H1 (cell line): ENCODE results near the gene RASGEF1C. TPM values are rescaled to one million over a fixed set of nuclear protein-coding genes. Genes with fewer than 3 reads are reported as not detected.

Experiments
- CTCF ChIA-PET: fragments of 300-600 bp; sonication (Branson Sonifier 250); formaldehyde crosslinking; loops from one replicate; lab custom pipeline; 2021; ENCODE audit not compliant: partially characterized antibody; lab: Charles Lee
- POLR2A ChIA-PET: fragments of 300-600 bp; sonication (Branson Sonifier 250); formaldehyde crosslinking; loops from one replicate; lab custom pipeline; 2021; ENCODE audit warnings: inconsistent platforms; ENCODE audit not compliant: partially characterized antibody; lab: Charles Lee
- DNase-seq, 2 experiments: peaks; one replicate each; pipeline versions ENCODE4 v3.0.0 to v3.0.0-alpha.2; 2010 to 2022; ENCODE audit warnings: low spot score in 2 of 2, low read depth in 1 of 2, mixed read lengths in 1 of 2
- FAIRE-seq: peaks from 2 replicates; lab custom pipeline; 2011; peaks lifted over from hg19 to GRCh38; lab: Jason Lieb, UNC
- H2AFZ ChIP-seq: 2 replicates; pipeline ENCODE4 v1.8.1; 2012; ENCODE audit warnings: low read length, inconsistent platforms
- H2AK5ac ChIP-seq: 2 replicates; pipeline ENCODE4 v1.6.1; 2013; ENCODE audit warnings: low read depth, low read length
- H2BK120ac ChIP-seq: replicated peaks from 2 replicates; pipeline ENCODE3; 2013; ENCODE audit warnings: low read depth, low read length, inconsistent platforms
- H2BK12ac ChIP-seq: 2 replicates; pipeline ENCODE4 v1.6.1; 2013; ENCODE audit warnings: low read depth, low read length
- H2BK15ac ChIP-seq: 2 replicates; pipeline ENCODE4 v1.6.1; 2013; ENCODE audit warnings: low read length
- H2BK20ac ChIP-seq: 2 replicates; pipeline ENCODE4 v1.6.1; 2013; ENCODE audit warnings: low read length
- H2BK5ac ChIP-seq: 2 replicates; pipeline ENCODE4 v1.6.1; 2013; ENCODE audit warnings: low read depth, low read length
- H3K14ac ChIP-seq: 2 replicates; pipeline ENCODE4 v1.6.1; 2013; ENCODE audit warnings: inconsistent platforms; ENCODE audit not compliant: insufficient read length
- H3K18ac ChIP-seq: 2 replicates; pipeline ENCODE4 v1.6.1; 2013; ENCODE audit warnings: low read length; ENCODE audit errors: extremely low read depth
- H3K23ac ChIP-seq: 2 replicates; pipeline ENCODE4 v1.6.1; 2013; ENCODE audit warnings: inconsistent platforms; ENCODE audit not compliant: insufficient read length
- H3K23me2 ChIP-seq: 2 replicates; pipeline ENCODE4 v1.6.1; 2013; ENCODE audit warnings: low read depth, low read length
- H3K27ac ChIP-seq: 2 replicates; pipeline ENCODE4 v1.6.1; 2011; ENCODE audit warnings: low read depth, low read length, inconsistent platforms
- H3K27me3 ChIP-seq, 4 experiments: replicated peaks in 1 of 4; 1 replicate in 1 of 4; 2 replicates in 3 of 4; pipeline versions ENCODE4 v1.6.1 to v1.8.1; 2011 to 2013; ENCODE audit warnings: low read length in 3 of 4, mild to moderate bottlenecking in 3 of 4, inconsistent platforms in 2 of 4, mixed read lengths in 2 of 4, moderate library complexity in 1 of 4; ENCODE audit not compliant: control insufficient read depth in 3 of 4, insufficient read depth in 3 of 4; ENCODE audit errors: extremely low read depth in 1 of 4
- H3K36me3 ChIP-seq, 4 experiments: 2 replicates each; pipeline versions ENCODE4 v1.6.1 to v1.8.1; 2011 to 2013; ENCODE audit warnings: mild to moderate bottlenecking in 4 of 4, low read length in 3 of 4, moderate library complexity in 2 of 4, control low read depth in 1 of 4, inconsistent platforms in 1 of 4; ENCODE audit not compliant: insufficient read depth in 4 of 4, control insufficient read depth in 2 of 4
- H3K4ac ChIP-seq: replicated peaks from 2 replicates; pipeline ENCODE3; 2013; ENCODE audit warnings: low read length, low read depth, mixed read lengths, inconsistent platforms; ENCODE audit not compliant: insufficient read length
- H3K4me1 ChIP-seq, 4 experiments: replicated peaks in 1 of 4; 1 replicate in 1 of 4; 2 replicates in 3 of 4; pipeline versions ENCODE4 v1.6.1 to v1.8.1; 2011 to 2013; ENCODE audit warnings: low read length in 3 of 4, inconsistent platforms in 2 of 4, mixed read lengths in 1 of 4; ENCODE audit not compliant: insufficient read depth in 4 of 4, control insufficient read depth in 3 of 4
- H3K4me2 ChIP-seq, 2 experiments: 2 replicates each; pipeline versions ENCODE4 v1.6.1 to v1.8.1; 2011 to 2013; ENCODE audit warnings: low read depth in 2 of 2, low read length in 2 of 2, control low read depth in 1 of 2, inconsistent platforms in 1 of 2, mild to moderate bottlenecking in 1 of 2; ENCODE audit not compliant: insufficient read depth in 1 of 2
- H3K4me3 ChIP-seq, 4 experiments: fragments of 200-600, 300-600 bp in 1 of 4; sonication (generic), shearing (Covaris generic), sonication (Bioruptor Twin) in 1 of 4; 2 replicates each; pipeline versions ENCODE4 v1.5.1 to v1.8.1; 2011 to 2016; ENCODE audit warnings: low read length in 4 of 4, low read depth in 3 of 4, control low read depth in 2 of 4, inconsistent platforms in 2 of 4, mild to moderate bottlenecking in 2 of 4, mixed read lengths in 1 of 4, moderate library complexity in 1 of 4; ENCODE audit not compliant: insufficient read depth in 2 of 4; ENCODE audit errors: extremely low read depth in 1 of 4
- H3K56ac ChIP-seq: replicated peaks from 2 replicates; pipeline ENCODE3; 2013; ENCODE audit warnings: low read depth, mild to moderate bottlenecking, mixed read lengths, low read length, inconsistent platforms; ENCODE audit not compliant: insufficient read length
- H3K79me1 ChIP-seq: 2 replicates; pipeline ENCODE4 v1.6.1; 2013; ENCODE audit warnings: low read depth, low read length, control low read depth
- H3K79me2 ChIP-seq, 2 experiments: 2 replicates each; pipeline versions ENCODE4 v1.6.1 to v1.8.1; 2012 to 2013; ENCODE audit warnings: low read length in 2 of 2, mild to moderate bottlenecking in 2 of 2, inconsistent platforms in 1 of 2; ENCODE audit not compliant: insufficient read depth in 2 of 2, control insufficient read depth in 1 of 2
- H3K9ac ChIP-seq, 4 experiments: replicated peaks in 1 of 4; 1 replicate in 1 of 4; 2 replicates in 3 of 4; pipeline versions ENCODE4 v1.6.1 to v1.8.1; 2011 to 2013; ENCODE audit warnings: low read depth in 3 of 4, low read length in 3 of 4, control low read depth in 2 of 4, mild to moderate bottlenecking in 2 of 4, moderate library complexity in 2 of 4, inconsistent platforms in 1 of 4; ENCODE audit errors: extremely low read depth in 1 of 4
- H3K9me3 ChIP-seq, 2 experiments: 2 replicates each; pipeline versions ENCODE4 v1.6.1 to v1.8.1; 2012 to 2013; ENCODE audit warnings: mild to moderate bottlenecking in 2 of 2, moderate library complexity in 2 of 2, control low read depth in 1 of 2, inconsistent platforms in 1 of 2, low read depth in 1 of 2, low read length in 1 of 2, mixed read lengths in 1 of 2; ENCODE audit not compliant: insufficient read depth in 2 of 2
- H4K20me1 ChIP-seq, 2 experiments: replicated peaks in 1 of 2; 2 replicates each; pipeline versions ENCODE3 to v1.8.1; 2011 to 2013; ENCODE audit warnings: inconsistent platforms in 2 of 2, low read length in 2 of 2, mild to moderate bottlenecking in 1 of 2; ENCODE audit not compliant: insufficient read depth in 2 of 2, control insufficient read depth in 1 of 2
- H4K5ac ChIP-seq: 2 replicates; pipeline ENCODE4 v1.6.1; 2013; ENCODE audit warnings: low read length, low read depth, mixed read lengths, inconsistent platforms; ENCODE audit not compliant: insufficient read length
- H4K8ac ChIP-seq: 2 replicates; pipeline ENCODE4 v1.8.0; 2013; ENCODE audit warnings: mild to moderate bottlenecking, moderate library complexity, low read length, inconsistent platforms; ENCODE audit not compliant: insufficient read depth; ENCODE audit errors: extremely low read depth
- H4K91ac ChIP-seq: replicated peaks from 2 replicates; pipeline ENCODE3; 2013; ENCODE audit warnings: low read length, mixed read lengths, inconsistent platforms; ENCODE audit not compliant: insufficient read length
- BRCA1 ChIP-seq: IDR thresholded peaks from 2 replicates; pipeline ENCODE4 v1.6.1; 2012; ENCODE audit warnings: low read depth, low read length, improper control_type of control experiment
- CBX8 ChIP-seq: fragments of 300-800, 300-1000 bp; sonication (generic); IDR thresholded peaks from 2 replicates; pipeline ENCODE4 v1.7.1; 2016; ENCODE audit warnings: low read depth, low read length, borderline replicate concordance
- EGR1 ChIP-seq: IDR thresholded peaks from 2 replicates; pipeline ENCODE4 v1.6.1; 2011; ENCODE audit warnings: low read depth, low read length, borderline replicate concordance
- GTF2F1 ChIP-seq: IDR thresholded peaks from 2 replicates; pipeline ENCODE4 v1.6.1; 2012; ENCODE audit warnings: low read depth, low read length, improper control_type of control experiment, borderline replicate concordance
- HDAC6 ChIP-seq: IDR thresholded peaks from one replicate; pipeline ENCODE4 v1.7.1; 2012; ENCODE audit warnings: low read depth, mild to moderate bottlenecking, inconsistent platforms, low read length, moderate library complexity
- KDM4A ChIP-seq: IDR thresholded peaks from one replicate; pipeline ENCODE4 v1.7.1; 2012; ENCODE audit warnings: low read depth, mild to moderate bottlenecking, moderate library complexity, low read length, inconsistent platforms; ENCODE audit not compliant: severe bottlenecking
- MAFK ChIP-seq: IDR thresholded peaks from 2 replicates; pipeline ENCODE4 v1.6.1; 2012; ENCODE audit warnings: low read depth, mild to moderate bottlenecking, improper control_type of control experiment, low read length
- NRF1 ChIP-seq: IDR thresholded peaks from 2 replicates; pipeline ENCODE4 v1.6.1; 2011; ENCODE audit warnings: mild to moderate bottlenecking, low read depth, low read length, improper control_type of control experiment
- POLR2AphosphoS5 ChIP-seq: IDR thresholded peaks from 2 replicates; pipeline ENCODE4 v1.6.1; 2011; ENCODE audit warnings: low read depth, low read length
- SUZ12 ChIP-seq: fragments of 200-600 bp; sonication (generic); IDR thresholded peaks from 2 replicates; pipeline ENCODE4 v1.6.1; 2012; ENCODE audit warnings: mild to moderate bottlenecking, inconsistent platforms, low read length, moderate library complexity, mixed read lengths
- TAF7 ChIP-seq: optimal IDR thresholded peaks from 2 replicates; pipeline ENCODE3; 2011; ENCODE audit warnings: low read depth, mild to moderate bottlenecking, inconsistent platforms, low read length, moderate library complexity, borderline replicate concordance
- USF2 ChIP-seq: IDR thresholded peaks from 2 replicates; pipeline ENCODE4 v1.6.1; 2011; ENCODE audit warnings: low read length, improper control_type of control experiment
- YY1 ChIP-seq: IDR thresholded peaks from 2 replicates; pipeline ENCODE4 v1.6.1; 2011; ENCODE audit warnings: low read depth, mild to moderate bottlenecking, low read length
- WGBS, 2 experiments: shearing (Covaris generic) in 1 of 2; methylation state at CpG; one replicate each; pipeline versions ENCODE4 v1.1.6 to v1.1.7; 2013 to 2015; ENCODE audit warnings: low lambda C conversion rate in 2 of 2, mixed read lengths in 2 of 2, inconsistent platforms in 1 of 2, low coverage in 1 of 2, missing lambda C conversion rate in 1 of 2; ENCODE audit not compliant: insufficient replicate concordance in 2 of 2, insufficient coverage in 1 of 2, insufficient read length in 1 of 2; ENCODE audit errors: extremely low coverage in 1 of 2, missing lambda C conversion rate in 1 of 2; 5-methylcytosine and 5-hydroxymethylcytosine counted together
- polyA plus RNA-seq, 7 experiments: library from polyadenylated mRNA; depleted of rRNA in 3 of 7; stranded (reverse) in 5 of 7; unstranded in 2 of 7; fragments of >200 nt in 5 of 7; fragments of 200-250 nt in 2 of 7; gene quantifications; 1 replicate in 5 of 7; 2 replicates in 1 of 7; 4 replicates in 1 of 7; pipeline versions ENCODE4 v1.2.1 to v1.2.3, GENCODE V29; 2011 to 2013; ENCODE audit warnings: missing spikeins in 2 of 7, mixed read lengths in 2 of 7
- total RNA-seq: library from RNA; stranded (reverse); fragmentation: NEBNext Ultra II Directional; extraction: Animal tissue kit (Norgen Biotek cat#: 25700); gene quantifications from 2 replicates; pipeline ENCODE4 v1.2.1, GENCODE V29; 2021

The RASGEF1C gene
- total and polyA plus RNA-seq, 2 of the 8 experiments (the other 6 are each of a cell fraction or from before 2014, with no cell fraction given) = 0.26 to 0.61 TPM

GRCh38 chr5:180171568-180172094 is 37.4 kb downstream of the RASGEF1C start:
- H3K9ac ChIP-seq = no peak overlapping the region
- CTCF ChIA-PET = interaction anchor here (0.6 to 1.1 kb wide), 2 partner anchors 10 to 36 kb away, joined by 3 read pairs; no protein-coding TSS in a partner anchor
- TF ChIP-seq POLR2AphosphoS5 (no peak), EGR1 (no peak), TAF7 (no peak), YY1 (no peak), MAFK (no peak), SUZ12 (no peak), CBX8 (no peak), USF2 (no peak), BRCA1 (no peak), HDAC6 (no peak), GTF2F1 (no peak), KDM4A (no peak), NRF1 (no peak)

More at GRCh38 chr5:180171568-180172094, 37.4 kb downstream of the RASGEF1C start:
- Histone ChIP-seq H2AFZ (no peak overlapping the region), H3K14ac (no peak overlapping the region), H3K4me3 (no peak overlapping the region), H2BK12ac (no peak overlapping the region), H4K8ac (no peak overlapping the region), H3K4ac (no peak overlapping the region), H2BK5ac (no peak overlapping the region), H2BK15ac (no peak overlapping the region), H3K18ac (no peak overlapping the region), H3K36me3 (no peaks in the 10 kb centered on the region), H3K23ac (no peak overlapping the region), H2AK5ac (no peak overlapping the region), H3K27me3 (no peaks in the 10 kb centered on the region), H3K4me1 (peaks cover 0 to 5% (median under 1%) of the 10 kb centered on the region in 4 experiments; a peak in 1 of 7 replicates), H3K9me3 (no peaks in the 10 kb centered on the region), H3K79me1 (no peaks in the 10 kb centered on the region), H3K27ac (no peak overlapping the region), H3K79me2 (no peaks in the 10 kb centered on the region), H2BK120ac (no peak overlapping the region), H4K91ac (peak overlapping the region; percentile 40), H3K56ac (no peak overlapping the region), H3K23me2 (no peaks in the 10 kb centered on the region), H4K20me1 (no peaks in the 10 kb centered on the region), H2BK20ac (no peak overlapping the region), H4K5ac (no peak overlapping the region), H3K4me2 (no peak overlapping the region)
- POLR2A ChIA-PET = no interaction called here
- WGBS, 2 experiments = 97% methylated on average over 14 of the region's 14 CpGs; no CpG with 5 or more reads in 1 of the 2 experiments
- no peak for DNase-seq
- no peak for FAIRE-seq
